HG03460 (cell line): ENCODE results near the gene PIGR.

Experiments used
- ATAC-seq: cut with Tn5 transposase; IDR thresholded peaks from one replicate; pipeline ENCODE4 v1.9.1; 2021; ENCODE audit not compliant: unreplicated experiment

The PIGR gene, protein sequence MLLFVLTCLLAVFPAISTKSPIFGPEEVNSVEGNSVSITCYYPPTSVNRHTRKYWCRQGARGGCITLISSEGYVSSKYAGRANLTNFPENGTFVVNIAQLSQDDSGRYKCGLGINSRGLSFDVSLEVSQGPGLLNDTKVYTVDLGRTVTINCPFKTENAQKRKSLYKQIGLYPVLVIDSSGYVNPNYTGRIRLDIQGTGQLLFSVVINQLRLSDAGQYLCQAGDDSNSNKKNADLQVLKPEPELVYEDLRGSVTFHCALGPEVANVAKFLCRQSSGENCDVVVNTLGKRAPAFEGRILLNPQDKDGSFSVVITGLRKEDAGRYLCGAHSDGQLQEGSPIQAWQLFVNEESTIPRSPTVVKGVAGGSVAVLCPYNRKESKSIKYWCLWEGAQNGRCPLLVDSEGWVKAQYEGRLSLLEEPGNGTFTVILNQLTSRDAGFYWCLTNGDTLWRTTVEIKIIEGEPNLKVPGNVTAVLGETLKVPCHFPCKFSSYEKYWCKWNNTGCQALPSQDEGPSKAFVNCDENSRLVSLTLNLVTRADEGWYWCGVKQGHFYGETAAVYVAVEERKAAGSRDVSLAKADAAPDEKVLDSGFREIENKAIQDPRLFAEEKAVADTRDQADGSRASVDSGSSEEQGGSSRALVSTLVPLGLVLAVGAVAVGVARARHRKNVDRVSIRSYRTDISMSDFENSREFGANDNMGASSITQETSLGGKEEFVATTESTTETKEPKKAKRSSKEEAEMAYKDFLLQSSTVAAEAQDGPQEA

DNA sequence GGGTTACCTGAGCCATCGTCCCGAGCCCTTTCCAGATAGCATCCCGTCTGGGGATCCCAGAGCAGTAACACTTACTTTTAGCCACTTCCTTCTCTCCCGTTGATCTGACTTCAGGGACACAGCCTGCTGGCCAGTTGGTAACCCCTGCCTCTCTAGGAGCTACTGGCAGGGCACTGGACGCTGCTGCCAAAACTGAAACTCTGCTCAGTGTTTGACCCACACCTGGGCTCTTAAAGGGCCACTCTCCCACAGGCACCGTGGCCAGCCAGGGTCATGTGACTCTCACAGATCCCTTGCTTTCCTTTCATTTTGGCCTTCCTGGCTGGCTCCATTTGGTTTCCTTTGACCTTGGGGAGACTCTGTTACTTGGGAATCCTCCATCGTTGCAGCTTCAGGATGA lies at the start of gene PIGR:
Gene PIGR (minus strand): TSS at position 206 of the 400 bp plus-strand sequence. CDS start 5,935 bp downstream, outside the sequence.
- ATAC-seq = no peak

DNA sequence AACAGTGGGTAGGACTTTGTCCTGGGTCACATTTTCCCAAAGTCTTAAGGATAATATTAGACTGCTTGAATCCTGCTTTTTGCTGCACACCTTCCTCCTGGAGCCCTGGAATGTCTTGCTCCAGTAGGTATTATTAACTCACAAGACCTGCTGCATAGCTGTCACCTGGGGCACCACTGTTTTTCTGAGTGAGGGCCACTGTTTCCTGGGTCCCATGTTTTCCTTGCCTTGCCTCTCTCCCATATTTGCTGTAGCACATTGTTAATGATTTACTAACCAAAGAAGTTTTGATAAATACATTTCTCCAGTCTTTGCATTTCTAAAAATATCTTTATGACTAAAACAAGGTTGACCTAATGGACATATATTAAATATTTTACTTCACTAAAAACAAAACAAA lies 46.5 kb upstream of the PIGR start:
- ATAC-seq = no peak

GRCh38 chr1:206987873-206988272 lies 41.6 kb upstream of the PIGR start:
- ATAC-seq = no peak

GRCh38 chr1:206986885-206987284 lies 40.6 kb upstream of the PIGR start:
- ATAC-seq = no peak

GRCh38 chr1:206986402-206986801 lies 40.1 kb upstream of the PIGR start:
- ATAC-seq = no peak

- ATAC-seq = no peak
These were observed 39.0 kb upstream of the PIGR start for GRCh38 chr1:206985162-206985749.

DNA sequence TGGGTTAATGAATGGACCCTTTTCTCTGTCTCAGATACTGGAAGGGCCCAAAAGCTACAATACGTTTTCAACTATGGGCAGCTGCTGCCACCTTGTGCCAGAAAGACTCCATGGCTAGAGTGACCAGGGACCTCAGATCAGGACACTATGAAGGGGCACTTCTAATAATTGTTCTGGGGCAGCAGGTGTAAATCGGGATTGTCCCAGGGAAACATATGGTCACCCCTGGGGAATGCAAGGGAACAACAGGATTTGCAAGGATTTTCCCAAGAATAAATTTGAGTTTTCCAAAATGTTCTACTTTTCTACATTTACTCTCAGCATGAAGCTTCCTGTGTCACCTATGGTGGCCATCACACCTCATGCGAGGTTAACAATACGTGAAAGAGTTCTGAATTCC lies 36.0 kb upstream of the PIGR start:
- peak; percentile 67 for ATAC-seq

DNA sequence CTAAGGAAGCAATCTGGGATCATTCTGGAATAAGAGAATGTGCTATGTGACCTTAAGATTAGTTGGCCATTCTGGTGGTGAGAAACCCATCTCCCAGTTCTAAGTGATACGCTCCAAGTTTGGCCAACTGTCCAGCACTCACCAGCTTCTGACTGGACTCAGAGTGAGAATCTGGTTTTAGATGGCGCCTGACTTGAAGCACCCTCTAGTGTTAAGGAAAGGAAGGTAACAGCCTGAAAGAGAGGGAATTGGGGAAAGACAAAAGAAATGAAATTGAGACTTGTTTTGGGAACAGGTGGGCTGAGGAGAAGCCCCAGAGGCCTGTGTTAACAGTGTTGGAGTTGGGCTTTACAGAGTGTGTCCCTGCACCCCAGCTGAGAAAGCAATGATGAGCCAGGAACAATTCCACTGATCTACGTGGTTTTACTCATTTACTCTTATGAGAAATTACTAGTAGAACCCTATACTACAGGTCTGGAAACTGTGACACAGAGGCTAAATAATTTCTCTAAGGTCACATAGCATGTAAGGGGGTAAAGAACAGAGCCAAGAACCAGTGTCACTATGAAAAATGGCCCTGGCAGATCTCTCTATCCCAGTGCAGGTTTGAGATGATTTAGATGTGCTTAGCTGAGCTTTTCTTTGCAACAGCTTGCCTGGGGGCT lies 33.2 kb upstream of the PIGR start:
- ATAC-seq = no peak

- ATAC-seq = no peak
These were observed 32.0 kb upstream of the PIGR start for GRCh38 chr1:206978259-206978658.

DNA sequence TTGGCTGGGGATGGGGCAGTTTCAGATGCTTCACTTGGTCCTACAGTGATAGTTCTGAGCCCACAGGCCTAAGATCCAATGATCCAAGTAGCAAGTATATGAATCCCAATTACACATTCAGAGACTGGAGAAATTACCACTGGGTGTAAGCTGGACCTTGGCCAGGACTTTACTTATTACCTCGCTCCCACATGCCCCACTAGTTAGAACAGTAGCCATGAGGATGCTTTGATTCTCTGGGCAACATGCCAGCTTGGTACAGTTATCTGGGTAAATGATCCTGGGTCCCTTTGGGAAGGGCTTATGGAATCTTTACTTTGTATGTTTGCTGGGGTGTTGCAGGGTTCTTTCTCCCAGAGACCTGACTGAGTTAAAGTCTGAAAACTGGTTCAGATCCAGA lies 29.0 kb upstream of the PIGR start:
- no peak for ATAC-seq

- ATAC-seq = no peak
These were observed 27.9 kb upstream of the PIGR start for GRCh38 chr1:206974140-206974539.

- no peak for ATAC-seq
These were observed 26.5 kb upstream of the PIGR start for GRCh38 chr1:206972728-206973127.

DNA sequence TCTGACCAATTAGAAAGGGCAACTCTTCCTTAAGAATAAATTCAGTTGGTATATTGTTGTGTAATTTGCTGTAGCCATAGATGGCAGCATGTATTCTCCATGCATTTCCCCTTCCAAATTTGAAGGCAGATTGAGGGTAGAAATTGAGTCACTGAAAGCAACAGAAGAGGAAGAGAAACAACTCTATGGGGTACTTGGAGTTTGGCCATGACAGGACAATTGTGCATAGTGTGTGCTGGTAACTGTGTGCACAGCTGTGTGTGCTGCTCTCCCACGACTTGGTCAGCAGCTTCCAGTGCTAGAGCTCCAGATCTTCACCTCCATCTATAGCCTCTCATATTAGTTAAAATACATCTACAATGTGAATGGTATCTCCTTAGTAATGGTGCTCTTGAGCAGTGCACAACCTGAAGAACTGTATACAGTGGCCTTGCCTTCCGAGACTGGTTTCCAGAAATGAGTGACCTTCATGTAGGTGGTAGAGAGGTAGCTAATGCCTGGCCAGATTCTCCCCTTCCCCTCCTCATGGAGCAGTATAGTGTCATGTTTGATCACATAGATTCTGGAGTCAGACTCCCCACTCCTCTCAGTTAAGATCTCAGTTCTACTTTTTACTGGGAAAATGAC lies 24.9 kb upstream of the PIGR start:
- ATAC-seq = peak; percentile 56

DNA sequence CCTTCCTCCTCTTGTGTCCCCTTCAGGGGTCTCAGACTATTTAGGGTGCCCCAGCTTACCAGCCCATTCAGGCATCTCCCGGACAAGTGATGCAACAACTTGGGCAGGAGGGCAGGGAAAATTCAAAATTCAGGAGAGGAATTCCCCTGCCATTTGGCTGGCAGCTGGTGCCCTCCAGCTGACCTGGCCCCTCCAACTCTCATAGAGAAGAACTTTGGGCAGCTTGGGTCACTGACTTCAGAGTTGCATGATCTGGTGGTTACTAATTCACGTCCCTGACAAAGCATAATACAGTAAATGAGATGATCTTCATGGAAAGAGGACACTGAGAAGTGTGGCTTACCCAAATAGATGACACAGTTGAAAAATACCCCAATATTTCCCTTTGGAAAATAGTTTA lies 24.2 kb upstream of the PIGR start, which contains the start of gene FCAMR:
Gene FCAMR (minus strand): TSS at position 15 of the 400 bp plus-strand sequence. CDS start 335 bp downstream, outside the sequence.
- no peak for ATAC-seq

- no peak for ATAC-seq
These were observed 22.8 kb upstream of the PIGR start for GRCh38 chr1:206969090-206969489.

DNA sequence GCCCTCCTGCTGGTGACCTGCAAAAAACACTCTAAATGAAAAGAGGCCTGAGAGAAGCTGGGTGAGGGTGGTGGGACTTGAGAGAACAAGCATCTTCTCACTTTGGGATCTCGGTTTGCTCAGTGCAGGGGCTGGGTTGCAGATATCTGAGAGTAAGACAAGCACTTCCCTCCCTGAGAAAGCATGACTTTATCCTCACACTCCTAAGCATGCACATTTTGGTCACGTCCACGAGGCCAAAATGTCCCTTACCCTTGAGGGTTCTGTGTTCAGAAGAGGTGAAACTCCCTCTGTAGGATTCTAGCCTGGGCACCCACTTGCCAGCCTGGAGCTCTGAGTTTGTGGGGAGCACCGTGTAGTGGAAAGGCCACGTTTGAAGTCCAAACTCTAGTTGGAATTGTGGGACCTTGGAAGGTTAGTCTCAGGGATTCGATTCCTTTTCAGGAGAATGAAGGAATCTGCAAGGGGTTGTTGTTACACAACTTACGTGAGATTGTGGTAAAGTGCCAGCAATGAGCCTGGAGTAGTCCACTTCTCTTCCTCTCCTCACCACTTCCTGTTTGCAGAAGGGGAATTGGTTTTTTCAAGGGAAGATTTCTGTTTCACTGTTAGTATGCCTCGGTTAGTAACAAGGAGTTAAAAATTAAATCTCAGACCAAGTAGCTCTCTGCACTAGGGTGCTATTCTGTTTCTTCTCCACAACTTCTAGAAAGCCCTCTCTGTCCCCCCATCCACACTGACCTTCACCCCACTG lies 21.0 kb upstream of the PIGR start:
- peak; percentile 61 for ATAC-seq

DNA sequence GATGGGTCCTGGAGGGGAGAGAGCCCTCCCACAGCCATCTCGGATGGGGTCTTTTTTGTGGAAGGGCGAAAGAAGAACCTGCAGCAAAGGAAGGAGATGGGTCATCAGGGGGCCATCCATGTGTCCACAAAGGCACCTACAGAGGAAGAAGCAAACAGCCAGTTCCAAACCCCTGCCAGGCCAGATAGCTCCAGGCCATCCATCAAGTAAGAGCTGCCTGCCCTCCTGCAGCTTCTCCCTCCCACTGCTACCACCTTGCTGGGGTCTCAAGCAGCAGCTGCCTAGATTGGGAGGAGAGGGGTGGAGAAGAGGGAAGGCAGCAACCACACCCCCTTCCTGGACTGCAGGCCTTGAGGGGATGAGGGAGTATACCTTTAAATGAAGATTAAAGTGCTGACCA lies 19.5 kb upstream of the PIGR start:
- ATAC-seq = no peak

- no peak for ATAC-seq
These were observed 17.5 kb upstream of the PIGR start for GRCh38 chr1:206963740-206964139.

- ATAC-seq = no peak
These were observed 16.9 kb upstream of the PIGR start for GRCh38 chr1:206963119-206963712.

DNA sequence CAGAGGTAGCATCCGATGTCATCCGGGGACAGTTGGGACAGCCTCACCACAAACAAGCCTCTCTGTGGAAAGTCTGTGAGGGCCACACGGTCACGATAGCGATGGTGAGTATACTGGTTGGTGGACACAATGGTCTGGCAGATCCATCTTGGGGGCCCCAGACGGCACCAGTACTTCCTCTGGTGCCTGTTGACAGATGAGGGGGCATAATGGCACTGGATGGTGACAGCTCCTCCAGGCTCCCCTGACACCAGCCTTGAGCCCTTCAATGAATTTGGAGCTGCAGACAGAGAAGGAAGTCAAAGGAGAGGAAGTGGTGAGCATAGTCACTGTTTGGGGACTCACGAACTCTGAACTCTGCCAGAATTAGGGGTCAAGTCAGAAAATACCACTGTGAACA lies 16.0 kb upstream of the PIGR start:
- ATAC-seq = no peak
